Measurements from ENCODE around the gene PSMD11.

PSMD11 gene

GRCh38 chr17:32493976-32494513 lies 49.7 kb downstream of the PSMD11 start:
- Histone ChIP-seq H3K27me3 (ENCODE audit: insufficient read depth, low read length, poor library complexity) (no peaks in the 10 kb centered on the region), H2AFZ (ENCODE audit: low read depth, low read length) (no peak overlapping the region), H3K4me1 (ENCODE audit: insufficient read depth, low read length) (peaks cover 4% of the 10 kb centered on the region; the same call in 1 of the 2 replicates), H3K9me3 (ENCODE audit: insufficient read depth, low read length, severe bottlenecking) (no peaks in the 10 kb centered on the region), H4K20me1 (ENCODE audit: insufficient read depth, low read length) (peaks cover 7% of the 10 kb centered on the region; the same call in 1 of the 2 replicates), H3K4me2 (ENCODE audit: insufficient read depth, low read length) (no peak overlapping the region), H3K79me2 (ENCODE audit: insufficient read depth, low read length) (no peaks in the 10 kb centered on the region), H3K9ac (ENCODE audit: low read depth, low read length) (no peak overlapping the region), H3K36me3 (ENCODE audit: insufficient read depth, low read length) (0 out of 2 replicates have a peak, but pooled peaks cover 11% of the 10 kb centered on the region), H3K27ac (ENCODE audit: low read length) (no peak overlapping the region), H3K4me3 (ENCODE audit: low read depth in 1 of 2, low read length in 2 of 2) (no peak overlapping the region)
- DNase-seq (no peak), ATAC-seq (ENCODE audit: insufficient read depth, low read depth) (no peak)
- TF ChIP-seq EZH2 (IDR thresholded peaks at IDR 0.05; ENCODE audit: borderline replicate concordance, low read depth, low read length, severe bottlenecking) (no peak), CTCF (IDR thresholded peaks at IDR 0.05; ENCODE audit: borderline replicate concordance, extremely low read depth, low read length, poor library complexity, severe bottlenecking) (no peak)

GRCh38 chr17:32494621-32495358 lies 50.5 kb downstream of the PSMD11 start:
- peaks cover 3% of the 10 kb centered on the region; the same call in 1 of the 2 replicates for H3K4me1 ChIP-seq (ENCODE audit: insufficient read depth, low read length)
- H3K9me3 ChIP-seq (ENCODE audit: insufficient read depth, low read length, severe bottlenecking), result no peaks in the 10 kb centered on the region
- H3K4me2 ChIP-seq (ENCODE audit: insufficient read depth, low read length), result no peak overlapping the region
- ATAC-seq (ENCODE audit: insufficient read depth, low read depth) (no peak), DNase-seq (no peak)
- H3K4me3 ChIP-seq (ENCODE audit: low read depth in 1 of 2, low read length in 2 of 2), result no peak overlapping the region
- H3K36me3 ChIP-seq (ENCODE audit: insufficient read depth, low read length), result 0 out of 2 replicates have a peak, but pooled peaks cover 6% of the 10 kb centered on the region
- H3K27me3 ChIP-seq (ENCODE audit: insufficient read depth, low read length, poor library complexity), result no peaks in the 10 kb centered on the region
- no peaks in the 10 kb centered on the region for H3K79me2 ChIP-seq (ENCODE audit: insufficient read depth, low read length)
- no peak for TF ChIP-seq EZH2 (IDR thresholded peaks at IDR 0.05; ENCODE audit: borderline replicate concordance, low read depth, low read length, severe bottlenecking)
- TF ChIP-seq CTCF (IDR thresholded peaks at IDR 0.05; ENCODE audit: borderline replicate concordance, extremely low read depth, low read length, poor library complexity, severe bottlenecking), result no peak
- no peak overlapping the region for H2AFZ ChIP-seq (ENCODE audit: low read depth, low read length)
- H4K20me1 ChIP-seq (ENCODE audit: insufficient read depth, low read length), result 0 out of 2 replicates have a peak, but pooled peaks cover 4% of the 10 kb centered on the region
- no peak overlapping the region for H3K9ac ChIP-seq (ENCODE audit: low read depth, low read length)
- H3K27ac ChIP-seq (ENCODE audit: low read length), result no peak overlapping the region

- H2AFZ ChIP-seq (ENCODE audit: low read depth, low read length), result no peak overlapping the region
- H3K4me2 ChIP-seq (ENCODE audit: insufficient read depth, low read length), result no peak overlapping the region
- no peak overlapping the region for H3K4me3 ChIP-seq (ENCODE audit: low read depth in 1 of 2, low read length in 2 of 2)
- H3K27me3 ChIP-seq (ENCODE audit: insufficient read depth, low read length, poor library complexity), result no peaks in the 10 kb centered on the region
- no peaks in the 10 kb centered on the region for H3K36me3 ChIP-seq (ENCODE audit: insufficient read depth, low read length)
- ATAC-seq (ENCODE audit: insufficient read depth, low read depth) (no peak; the same call in 2 of the 3 replicates), DNase-seq (no peak)
- no peaks in the 10 kb centered on the region for H3K79me2 ChIP-seq (ENCODE audit: insufficient read depth, low read length)
- H3K9ac ChIP-seq (ENCODE audit: low read depth, low read length), result no peak overlapping the region
- TF ChIP-seq EZH2 (IDR thresholded peaks at IDR 0.05; ENCODE audit: borderline replicate concordance, low read depth, low read length, severe bottlenecking) (no peak), CTCF (IDR thresholded peaks at IDR 0.05; ENCODE audit: borderline replicate concordance, extremely low read depth, low read length, poor library complexity, severe bottlenecking) (no peak)
- no peaks in the 10 kb centered on the region for H3K4me1 ChIP-seq (ENCODE audit: insufficient read depth, low read length)
- H3K9me3 ChIP-seq (ENCODE audit: insufficient read depth, low read length, severe bottlenecking), result no peaks in the 10 kb centered on the region
- no peaks in the 10 kb centered on the region for H4K20me1 ChIP-seq (ENCODE audit: insufficient read depth, low read length)
- no peak overlapping the region for H3K27ac ChIP-seq (ENCODE audit: low read length)
These were observed 51.3 kb downstream of the PSMD11 start for GRCh38 chr17:32495359-32496231.
